A549 (cell line): ENCODE data around the gene FAT1. TPM values are rescaled to one million over a fixed set of nuclear protein-coding genes. Genes with fewer than 3 reads are reported as not detected.
A peak's percentile ranks its signal among the peaks of the same experiment; 100 is the strongest.

Experiments used
- ATAC-seq, 2 experiments: fragments of 200-7000 bp in 1 of 2; fragments of >200 bp in 1 of 2; cut with Nextera tagmentation in 1 of 2; cut with Tn5 transposase in 1 of 2; 3 replicates each; pipeline versions ENCODE4 v1.8.0 to v1.9.1; 2018 to 2020; ENCODE audit warnings: mild to moderate bottlenecking in 1 of 2, moderate library complexity in 1 of 2
- CTCF ChIA-PET: fragments of 300-600 bp; sonication (Branson Sonifier 250); formaldehyde crosslinking; extraction: SDS; loops from one replicate; lab custom pipeline; 2021; ENCODE audit warnings: antibody characterized with exemption, inconsistent platforms; lab: Yijun Ruan, JAX
- POLR2A ChIA-PET: fragments of 350-600 bp; formaldehyde crosslinking; extraction: SDS; loops from one replicate; lab custom pipeline; 2021; ENCODE audit warnings: antibody characterized with exemption, inconsistent platforms; lab: Yijun Ruan, JAX
- DNase-seq, 2 experiments: peaks; one replicate each; pipeline versions ENCODE4 v3.0.0 to v3.0.0-alpha.2; 2011 to 2016; ENCODE audit warnings: low read depth in 1 of 2, low spot score in 1 of 2
- FAIRE-seq: peaks from 2 replicates; lab custom pipeline; 2011; peaks lifted over from hg19 to GRCh38; lab: Jason Lieb, UNC
- H3K27ac ChIP-seq, 2 experiments: fragments of >200 bp; sonication (Bioruptor Twin); formaldehyde crosslinking; 3 replicates each; pipeline ENCODE4 v1.5.1; 2016 to 2017
- H3K4me1 ChIP-seq: fragments of >200 bp; sonication (Bioruptor Twin); formaldehyde crosslinking; 3 replicates; pipeline ENCODE4 v1.6.1; 2016
- H3K4me2 ChIP-seq: fragments of >200 bp; sonication (Bioruptor Twin); formaldehyde crosslinking; 3 replicates; pipeline ENCODE4 v1.6.1; 2016
- H3K4me3 ChIP-seq: fragments of >200 bp; sonication (Bioruptor Twin); formaldehyde crosslinking; 3 replicates; pipeline ENCODE4 v1.5.1; 2016
- H3K9me3 ChIP-seq: fragments of >200 bp; sonication (Bioruptor Twin); formaldehyde crosslinking; 3 replicates; pipeline ENCODE4 v1.6.1; 2016
- BCL3 ChIP-seq: fragments of >200 bp; sonication (Bioruptor Twin); formaldehyde crosslinking; IDR thresholded peaks from 3 replicates; pipeline ENCODE4 v1.6.1; 2016
- CBX2 ChIP-seq: fragments of 200-600 bp; sonication (generic); IDR thresholded peaks from 2 replicates; pipeline ENCODE4 v1.6.1; 2016; ENCODE audit warnings: low read depth, mild to moderate bottlenecking, borderline replicate concordance
- CEBPB ChIP-seq, 2 experiments: fragments of >200 bp in 1 of 2; sonication (Bioruptor Twin) in 1 of 2; formaldehyde crosslinking in 1 of 2; IDR thresholded peaks; 2 replicates each; pipeline ENCODE4 v1.6.1; 2012 to 2016
- CHD2 ChIP-seq: fragments of 150-350 bp; IDR thresholded peaks from 2 replicates; pipeline ENCODE4 v1.6.1; 2014; ENCODE audit warnings: low read length; ENCODE audit not compliant: partially characterized antibody
- CHD4 ChIP-seq: fragments of 200-600 bp; sonication (generic); IDR thresholded peaks from 2 replicates; pipeline ENCODE4 v1.6.1; 2016; ENCODE audit warnings: antibody characterized with exemption, mild to moderate bottlenecking, borderline replicate concordance
- CTCF ChIP-seq: fragments of >200 bp; sonication (Bioruptor Twin); formaldehyde crosslinking; IDR thresholded peaks from 3 replicates; pipeline ENCODE4 v1.5.1; 2016
- EHMT2 ChIP-seq: fragments of 200-600 bp; sonication (generic); IDR thresholded peaks from 2 replicates; pipeline ENCODE4 v1.6.1; 2016; ENCODE audit warnings: antibody characterized with exemption, low read depth, mild to moderate bottlenecking, moderate library complexity
- HEYL ChIP-seq: fragments of 250-450 bp; sonication (Bioruptor Pico); IDR thresholded peaks from 2 replicates; pipeline ENCODE4 v1.8.0; 2021; ENCODE audit warnings: mild to moderate bottlenecking, moderate library complexity
- JUN ChIP-seq, 2 experiments: fragments of >200 bp; sonication (Bioruptor Twin); formaldehyde crosslinking; IDR thresholded peaks; 2 replicates in 1 of 2; 3 replicates in 1 of 2; pipeline ENCODE4 v1.6.1; 2016 to 2017
- KDM5A ChIP-seq: fragments of 200-600 bp; sonication (generic); IDR thresholded peaks from 2 replicates; pipeline ENCODE4 v1.6.1; 2016; ENCODE audit warnings: antibody characterized with exemption, mild to moderate bottlenecking
- MAZ ChIP-seq: fragments of 150-350 bp; IDR thresholded peaks from 2 replicates; pipeline ENCODE4 v1.6.1; 2014; ENCODE audit warnings: antibody characterized with exemption, low read depth, low read length, borderline replicate concordance
- NR3C1 ChIP-seq: fragments of >200 bp; sonication (Bioruptor Twin); formaldehyde crosslinking; IDR thresholded peaks from 3 replicates; pipeline ENCODE4 v1.6.1; 2017
- RAD21 ChIP-seq, 2 experiments: fragments of >200 bp in 1 of 2; sonication (Bioruptor Twin) in 1 of 2; formaldehyde crosslinking in 1 of 2; IDR thresholded peaks in 1 of 2; conservative IDR thresholded peaks in 1 of 2; 2 replicates in 1 of 2; 3 replicates in 1 of 2; pipeline ENCODE4 v1.6.1; 2012 to 2018; ENCODE audit warnings: inconsistent platforms in 1 of 2
- SMC3 ChIP-seq: fragments of >200 bp; sonication (Bioruptor Twin); formaldehyde crosslinking; IDR thresholded peaks from 3 replicates; pipeline ENCODE4 v1.6.1; 2018; ENCODE audit warnings: inconsistent platforms
- TP53 ChIP-seq: fragments of 250-450 bp; sonication (Bioruptor Pico); IDR thresholded peaks from 2 replicates; pipeline ENCODE4 v1.5.0; 2021; ENCODE audit warnings: mild to moderate bottlenecking, moderate library complexity
- ZFP36 ChIP-seq: fragments of 450-650 bp; IDR thresholded peaks from 2 replicates; pipeline ENCODE4 v1.6.1; 2014; ENCODE audit warnings: borderline replicate concordance; ENCODE audit not compliant: partially characterized antibody
- WGBS: methylation state at CpG from one replicate; pipeline ENCODE4 v1.1.6; 2017; ENCODE audit errors: missing lambda C conversion rate; 5-methylcytosine and 5-hydroxymethylcytosine counted together
- polyA plus RNA-seq, 4 experiments: library from polyadenylated mRNA; depleted of rRNA in 3 of 4; stranded (reverse); fragments of >200 nt; fragmentation: RNase III in 1 of 4; extraction: RNeasy Plus Mini Kit Qiagen cat#74134 plus additional on column Dnase treatment in 1 of 4; gene quantifications; 2 replicates in 3 of 4; 3 replicates in 1 of 4; pipeline ENCODE4 v1.2.3, GENCODE V29; 2011 to 2017
- TF ChIP-seq, protein P1 (sequence below): fragments of 250-450 bp; sonication (Bioruptor Pico); IDR thresholded peaks from 2 replicates; pipeline ENCODE4 v1.5.0; 2021; ENCODE audit warnings: mild to moderate bottlenecking, moderate library complexity, borderline replicate concordance
- TF ChIP-seq, protein P2 (sequence below): IDR thresholded peaks from 2 replicates; pipeline ENCODE4 v1.6.1; 2012

FAT1 gene
- polyA plus RNA-seq, 2 of the 4 experiments (the other 2 are of a cell fraction) = 62.2 to 177 TPM

GRCh38 chr4:186726426-186727168 is 2.9 kb upstream of the FAT1 start (continued):
- TF ChIP-seq BCL3 (0 out of 3 replicates have a peak, but pooled peaks have one; percentile 50), CHD2 (peak; percentile 33), JUN (IDR thresholded peaks at IDR 0.05) (peak; percentile 32 to 75; a peak in 3 of 5 replicates)

DNA sequence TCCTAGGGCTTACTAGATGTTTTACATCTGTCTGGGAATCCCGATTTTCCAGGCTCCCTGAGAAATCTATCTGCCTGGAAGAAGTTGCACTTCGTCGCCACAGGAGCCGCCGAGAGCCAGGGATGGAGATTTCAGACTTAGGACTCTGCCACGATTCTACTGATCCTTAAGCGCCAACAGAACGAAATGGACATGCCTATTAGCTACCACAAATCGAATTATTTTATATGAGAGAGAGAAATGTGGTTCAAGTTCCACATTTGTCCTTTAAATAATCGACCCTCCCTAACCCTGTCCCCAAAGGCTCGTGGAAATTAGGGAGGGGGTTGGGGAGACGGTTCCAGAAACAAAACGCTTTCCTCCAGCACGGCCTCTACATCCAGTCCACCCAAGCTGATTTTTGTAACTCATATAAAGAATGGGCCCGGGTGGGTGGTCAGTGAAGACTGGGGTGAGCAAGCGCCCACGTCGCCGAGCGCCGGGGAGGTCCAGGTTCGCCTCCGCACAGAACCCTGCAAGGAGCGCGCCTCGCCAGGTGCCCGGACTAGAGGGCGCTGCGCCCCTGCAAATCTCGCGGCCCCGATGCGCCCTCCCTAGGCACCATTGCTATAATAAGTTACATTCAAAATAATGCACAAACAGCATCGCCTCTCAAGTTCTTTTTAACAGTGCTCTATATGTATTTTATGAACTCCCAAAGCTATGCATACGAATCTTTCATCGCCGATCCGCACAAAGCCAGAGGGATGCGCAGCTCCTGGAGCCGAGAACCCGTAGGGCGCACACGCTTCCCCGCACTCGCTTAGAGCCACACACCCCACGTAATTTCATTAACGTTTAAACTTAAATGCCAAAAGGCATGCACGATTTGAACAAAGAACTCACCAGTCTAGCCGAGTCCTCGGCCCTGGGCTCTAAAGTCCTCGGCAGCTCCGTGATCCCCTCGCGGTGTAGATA is 2.1 kb upstream of the FAT1 start:
- peaks cover 29% of the 10 kb centered on the region for H3K4me1 ChIP-seq
- peak overlapping the region; percentile 76 for H3K4me2 ChIP-seq
- FAIRE-seq (no peak), DNase-seq (peak; percentile 72 to 86)
- H3K4me3 ChIP-seq = peak overlapping the region; percentile 67
- POLR2A ChIA-PET = interaction anchor here (0.7 to 1.2 kb wide), 3 partner anchors 10 to 180 kb away, joined by 3 to 5 read pairs (median 3); no protein-coding TSS in a partner anchor
- TF ChIP-seq NR3C1 (no peak), CTCF (peak; percentile 78), SMC3 (peak; percentile 75), MAZ (no peak), JUN (IDR thresholded peaks at IDR 0.05) (no peak), CEBPB (IDR thresholded peaks at IDR 0.05) (no peak), EHMT2 (no peak), TP53 (no peak), CHD4 (no peak), ZFP36 (no peak), RAD21 (conservative IDR thresholded peaks at IDR 0.05 in 1 of 2, IDR thresholded peaks at IDR 0.05 in 1 of 2) (peak; percentile 79 to 87), HEYL (no peak), KDM5A (peak; percentile 57; the same call in 1 of the 2 replicates), CHD2 (no peak), CBX2 (no peak)
- TF ChIP-seq, protein P1, sequence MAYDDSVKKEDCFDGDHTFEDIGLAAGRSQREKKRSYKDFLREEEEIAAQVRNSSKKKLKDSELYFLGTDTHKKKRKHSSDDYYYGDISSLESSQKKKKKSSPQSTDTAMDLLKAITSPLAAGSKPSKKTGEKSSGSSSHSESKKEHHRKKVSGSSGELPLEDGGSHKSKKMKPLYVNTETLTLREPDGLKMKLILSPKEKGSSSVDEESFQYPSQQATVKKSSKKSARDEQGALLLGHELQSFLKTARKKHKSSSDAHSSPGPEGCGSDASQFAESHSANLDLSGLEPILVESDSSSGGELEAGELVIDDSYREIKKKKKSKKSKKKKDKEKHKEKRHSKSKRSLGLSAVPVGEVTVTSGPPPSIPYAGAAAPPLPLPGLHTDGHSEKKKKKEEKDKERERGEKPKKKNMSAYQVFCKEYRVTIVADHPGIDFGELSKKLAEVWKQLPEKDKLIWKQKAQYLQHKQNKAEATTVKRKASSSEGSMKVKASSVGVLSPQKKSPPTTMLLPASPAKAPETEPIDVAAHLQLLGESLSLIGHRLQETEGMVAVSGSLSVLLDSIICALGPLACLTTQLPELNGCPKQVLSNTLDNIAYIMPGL (CRISPR knock-in tag) = peak; percentile 18; the same call in 1 of the 2 replicates
- TF ChIP-seq, protein P2, sequence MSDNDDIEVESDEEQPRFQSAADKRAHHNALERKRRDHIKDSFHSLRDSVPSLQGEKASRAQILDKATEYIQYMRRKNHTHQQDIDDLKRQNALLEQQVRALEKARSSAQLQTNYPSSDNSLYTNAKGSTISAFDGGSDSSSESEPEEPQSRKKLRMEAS = peak; percentile 61
- TF ChIP-seq, all 56 proteins: peak for 6
- no peaks in the 10 kb centered on the region; the same call in 2 of the 3 replicates for H3K9me3 ChIP-seq
- 2% methylated on average over 29 of the region's 54 CpGs for WGBS
- peak overlapping the region; percentile 89 to 100 for H3K27ac ChIP-seq
- ATAC-seq = peak; percentile 61 to 81
- CTCF ChIA-PET = interaction anchor here (0.6 to 2.3 kb wide), 28 partner anchors 11 to 1650 kb away, joined by 3 to 17 read pairs (median 4); no protein-coding TSS in a partner anchor
